Neural cell (in vitro differentiated cells): ENCODE measurements around the gene LMO7. TPM values are rescaled to one million over a fixed set of nuclear protein-coding genes. Genes with fewer than 3 reads are reported as not detected.
"Not testable (repeated sequence)": the region's sequence is repeated elsewhere in the genome, so short reads cannot be mapped to it uniquely, and the experiment has no call there.

Experiments
- H2AFZ ChIP-seq: fragments of 200-600, 300-800 bp; sonication (generic), shearing (Covaris generic); 2 replicates; pipeline ENCODE4 v1.6.0; 2014; ENCODE audit warnings: low read depth, mild to moderate bottlenecking, antibody characterized with exemption, low read length, moderate library complexity
- H3F3A ChIP-seq: fragments of 200-600 bp; shearing (Covaris generic); 2 replicates; pipeline ENCODE4 v1.6.1; 2016; ENCODE audit warnings: mild to moderate bottlenecking, moderate library complexity, mixed read lengths, antibody characterized with exemption, low read length; ENCODE audit not compliant: insufficient read depth, poor library complexity, severe bottlenecking
- H3K27ac ChIP-seq: fragments of 200-600, 300-800 bp; sonication (generic), shearing (Covaris generic); 2 replicates; pipeline ENCODE4 v1.5.1; 2014; ENCODE audit warnings: mild to moderate bottlenecking, low read length, moderate library complexity
- H3K27me3 ChIP-seq: fragments of 300-800, 200-600 bp; sonication (generic), shearing (Covaris generic); 2 replicates; pipeline ENCODE4 v1.6.0; 2014; ENCODE audit warnings: mild to moderate bottlenecking, low read depth, low read length, moderate library complexity; ENCODE audit not compliant: insufficient read depth
- H3K36me3 ChIP-seq: fragments of 300-800, 200-600 bp; sonication (generic), shearing (Covaris generic); 2 replicates; pipeline ENCODE4 v1.5.1; 2014; ENCODE audit warnings: mild to moderate bottlenecking, antibody characterized with exemption, low read length, moderate library complexity; ENCODE audit not compliant: insufficient read depth
- H3K4me2 ChIP-seq: fragments of 300-800, 200-600 bp; sonication (generic), shearing (Covaris generic); 2 replicates; pipeline ENCODE4 v1.6.0; 2014; ENCODE audit warnings: mild to moderate bottlenecking, low read length
- H3K4me3 ChIP-seq: fragments of 300-800, 200-600 bp; sonication (generic), shearing (Covaris generic); 2 replicates; pipeline ENCODE4 v1.5.1; 2014; ENCODE audit warnings: mild to moderate bottlenecking, low read length, moderate library complexity
- H3K79me2 ChIP-seq: fragments of 200-600 bp; shearing (Covaris generic); replicated peaks from 2 replicates; pipeline ENCODE4 v1.6.0; 2014; ENCODE audit warnings: mild to moderate bottlenecking, low read length, moderate library complexity; ENCODE audit not compliant: insufficient read depth
- H3K9ac ChIP-seq: fragments of 300-800, 200-600 bp; sonication (generic), shearing (Covaris generic); 2 replicates; pipeline ENCODE4 v1.6.1; 2016; ENCODE audit warnings: mild to moderate bottlenecking, low read length, mixed read lengths
- H3K9me2 ChIP-seq: fragments of 200-600 bp; shearing (Covaris generic); 2 replicates; pipeline ENCODE4 v1.6.1; 2016; ENCODE audit warnings: mild to moderate bottlenecking, low read length, mixed read lengths; ENCODE audit not compliant: insufficient read depth
- H3K9me3 ChIP-seq: fragments of 200-600, 300-800 bp; sonication (generic), shearing (Covaris generic); 2 replicates; pipeline ENCODE4 v1.6.1; 2016; ENCODE audit warnings: mild to moderate bottlenecking, mixed run types, low read length, moderate library complexity, mixed read lengths
- H4K20me1 ChIP-seq: fragments of 200-600 bp; shearing (Covaris generic); 2 replicates; pipeline ENCODE4 v1.6.1; 2016; ENCODE audit warnings: mild to moderate bottlenecking, mixed run types; ENCODE audit not compliant: insufficient read depth
- EP300 ChIP-seq: fragments of 450-650 bp; conservative IDR thresholded peaks from 2 replicates; pipeline ENCODE4 v1.6.1; 2014; ENCODE audit warnings: antibody characterized with exemption, mild to moderate bottlenecking, moderate library complexity; ENCODE audit not compliant: poor library complexity, severe bottlenecking
- EZH2 ChIP-seq: fragments of 200-600, 300-800 bp; shearing (Covaris generic), sonication (generic); IDR thresholded peaks from 2 replicates; pipeline ENCODE4 v1.6.1; 2014; ENCODE audit warnings: antibody characterized with exemption, low read length, borderline replicate concordance, mild to moderate bottlenecking; ENCODE audit not compliant: insufficient read depth, poor library complexity, severe bottlenecking
- MXI1 ChIP-seq: fragments of 450-650 bp; conservative IDR thresholded peaks from 2 replicates; pipeline ENCODE4 v1.6.1; 2014; ENCODE audit warnings: antibody characterized with exemption, mild to moderate bottlenecking; ENCODE audit not compliant: poor library complexity, severe bottlenecking
- POLR2AphosphoS5 ChIP-seq: IDR thresholded peaks from 2 replicates; pipeline ENCODE4 v1.6.1; 2012
- RAD21 ChIP-seq: fragments of 450-650 bp; conservative IDR thresholded peaks from 2 replicates; pipeline ENCODE4 v1.6.1; 2014; ENCODE audit warnings: antibody characterized with exemption, mild to moderate bottlenecking, moderate library complexity
- SMC3 ChIP-seq: fragments of 450-650 bp; conservative IDR thresholded peaks from 2 replicates; pipeline ENCODE4 v1.6.1; 2014; ENCODE audit warnings: antibody characterized with exemption, mild to moderate bottlenecking, moderate library complexity; ENCODE audit not compliant: poor library complexity
- TAF1 ChIP-seq: IDR thresholded peaks from 2 replicates; pipeline ENCODE4 v1.6.1; 2012; ENCODE audit warnings: low read depth
- polyA plus RNA-seq: library from polyadenylated mRNA; depleted of rRNA; stranded (reverse); fragments of >200 nt; gene quantifications from 2 replicates; pipeline ENCODE4 v1.2.3, GENCODE V29; 2014
- TF ChIP-seq, protein P1 (sequence below): IDR thresholded peaks from 2 replicates; pipeline ENCODE4 v1.6.1; 2012; ENCODE audit warnings: borderline replicate concordance
- TF ChIP-seq, protein P2 (sequence below): fragments of 450-650 bp; IDR thresholded peaks from 2 replicates; pipeline ENCODE4 v1.5.1; 2014; ENCODE audit warnings: antibody characterized with exemption, mild to moderate bottlenecking, moderate library complexity; ENCODE audit not compliant: poor library complexity, severe bottlenecking

Gene LMO7
- polyA plus RNA-seq, 1 donor from 2014 or later, result 14.2 TPM

DNA sequence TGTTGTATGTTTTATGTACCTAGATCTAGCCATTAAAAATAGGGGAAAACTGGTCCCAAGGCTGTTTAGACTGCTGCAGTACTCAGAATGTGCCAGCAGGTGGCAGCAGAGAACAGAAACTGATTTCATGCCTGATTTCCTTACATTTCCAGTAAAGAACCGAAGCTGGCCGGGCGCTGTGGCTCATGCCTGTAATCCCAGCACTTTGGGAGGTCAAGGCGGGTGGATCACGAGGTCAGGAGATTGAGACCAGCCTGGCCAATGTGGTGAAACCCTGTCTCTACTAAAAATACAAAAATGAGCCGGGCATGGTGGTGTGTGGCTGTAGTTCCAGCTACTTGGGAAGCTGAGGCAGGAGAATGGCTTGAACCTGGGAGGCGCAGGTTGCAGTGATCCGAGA, 59.8 kb downstream of the LMO7 start:
- H3K9me2 ChIP-seq, result not testable (repeated sequence)

DNA sequence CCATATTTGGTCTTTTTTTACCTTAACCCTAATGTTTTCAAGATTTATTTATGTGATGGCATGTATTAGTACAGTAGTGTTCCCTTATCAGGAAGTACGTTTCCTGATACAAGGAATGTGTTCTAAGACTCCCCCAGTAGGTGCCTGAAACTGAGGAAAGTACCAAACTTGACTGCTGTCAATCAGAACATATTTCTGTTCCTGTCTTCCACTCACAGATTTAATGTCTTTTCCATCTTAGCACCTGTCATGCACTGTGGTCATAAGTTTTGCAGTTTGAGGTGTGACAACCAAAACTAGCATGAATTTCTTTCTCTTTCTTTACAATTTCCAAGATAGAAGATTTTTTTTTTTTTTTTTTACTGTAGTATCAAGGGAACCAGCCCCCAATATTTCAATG, 62.9 kb downstream of the LMO7 start:
- Histone ChIP-seq H3K27ac (no peak overlapping the region), H3K27me3 (no peaks in the 10 kb centered on the region), H4K20me1 (no peaks in the 10 kb centered on the region), H3F3A (no peaks in the 10 kb centered on the region), H3K9ac (no peak overlapping the region), H2AFZ (no peak overlapping the region), H3K36me3 (no peaks in the 10 kb centered on the region), H3K9me2 (no peaks in the 10 kb centered on the region), H3K79me2 (no peaks in the 10 kb centered on the region), H3K9me3 (no peaks in the 10 kb centered on the region), H3K4me2 (no peak overlapping the region), H3K4me3 (no peak overlapping the region)
- TF ChIP-seq EZH2 (no peak), SMC3 (no peak), RAD21 (no peak), MXI1 (no peak), EP300 (no peak), POLR2AphosphoS5 (no peak), TAF1 (no peak)
- TF ChIP-seq, protein P1, sequence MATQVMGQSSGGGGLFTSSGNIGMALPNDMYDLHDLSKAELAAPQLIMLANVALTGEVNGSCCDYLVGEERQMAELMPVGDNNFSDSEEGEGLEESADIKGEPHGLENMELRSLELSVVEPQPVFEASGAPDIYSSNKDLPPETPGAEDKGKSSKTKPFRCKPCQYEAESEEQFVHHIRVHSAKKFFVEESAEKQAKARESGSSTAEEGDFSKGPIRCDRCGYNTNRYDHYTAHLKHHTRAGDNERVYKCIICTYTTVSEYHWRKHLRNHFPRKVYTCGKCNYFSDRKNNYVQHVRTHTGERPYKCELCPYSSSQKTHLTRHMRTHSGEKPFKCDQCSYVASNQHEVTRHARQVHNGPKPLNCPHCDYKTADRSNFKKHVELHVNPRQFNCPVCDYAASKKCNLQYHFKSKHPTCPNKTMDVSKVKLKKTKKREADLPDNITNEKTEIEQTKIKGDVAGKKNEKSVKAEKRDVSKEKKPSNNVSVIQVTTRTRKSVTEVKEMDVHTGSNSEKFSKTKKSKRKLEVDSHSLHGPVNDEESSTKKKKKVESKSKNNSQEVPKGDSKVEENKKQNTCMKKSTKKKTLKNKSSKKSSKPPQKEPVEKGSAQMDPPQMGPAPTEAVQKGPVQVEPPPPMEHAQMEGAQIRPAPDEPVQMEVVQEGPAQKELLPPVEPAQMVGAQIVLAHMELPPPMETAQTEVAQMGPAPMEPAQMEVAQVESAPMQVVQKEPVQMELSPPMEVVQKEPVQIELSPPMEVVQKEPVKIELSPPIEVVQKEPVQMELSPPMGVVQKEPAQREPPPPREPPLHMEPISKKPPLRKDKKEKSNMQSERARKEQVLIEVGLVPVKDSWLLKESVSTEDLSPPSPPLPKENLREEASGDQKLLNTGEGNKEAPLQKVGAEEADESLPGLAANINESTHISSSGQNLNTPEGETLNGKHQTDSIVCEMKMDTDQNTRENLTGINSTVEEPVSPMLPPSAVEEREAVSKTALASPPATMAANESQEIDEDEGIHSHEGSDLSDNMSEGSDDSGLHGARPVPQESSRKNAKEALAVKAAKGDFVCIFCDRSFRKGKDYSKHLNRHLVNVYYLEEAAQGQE, result no peak
- TF ChIP-seq, protein P2, sequence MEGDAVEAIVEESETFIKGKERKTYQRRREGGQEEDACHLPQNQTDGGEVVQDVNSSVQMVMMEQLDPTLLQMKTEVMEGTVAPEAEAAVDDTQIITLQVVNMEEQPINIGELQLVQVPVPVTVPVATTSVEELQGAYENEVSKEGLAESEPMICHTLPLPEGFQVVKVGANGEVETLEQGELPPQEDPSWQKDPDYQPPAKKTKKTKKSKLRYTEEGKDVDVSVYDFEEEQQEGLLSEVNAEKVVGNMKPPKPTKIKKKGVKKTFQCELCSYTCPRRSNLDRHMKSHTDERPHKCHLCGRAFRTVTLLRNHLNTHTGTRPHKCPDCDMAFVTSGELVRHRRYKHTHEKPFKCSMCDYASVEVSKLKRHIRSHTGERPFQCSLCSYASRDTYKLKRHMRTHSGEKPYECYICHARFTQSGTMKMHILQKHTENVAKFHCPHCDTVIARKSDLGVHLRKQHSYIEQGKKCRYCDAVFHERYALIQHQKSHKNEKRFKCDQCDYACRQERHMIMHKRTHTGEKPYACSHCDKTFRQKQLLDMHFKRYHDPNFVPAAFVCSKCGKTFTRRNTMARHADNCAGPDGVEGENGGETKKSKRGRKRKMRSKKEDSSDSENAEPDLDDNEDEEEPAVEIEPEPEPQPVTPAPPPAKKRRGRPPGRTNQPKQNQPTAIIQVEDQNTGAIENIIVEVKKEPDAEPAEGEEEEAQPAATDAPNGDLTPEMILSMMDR, result no peak

More for the DNA sequence above, 59.8 kb downstream of the LMO7 start:
- TF ChIP-seq, protein P2, result peak; percentile 94
- TF ChIP-seq SMC3, result peak; percentile 95
- TF ChIP-seq RAD21, result peak; percentile 94
- H3K9me3 ChIP-seq, H3F3A ChIP-seq, H3K36me3 ChIP-seq, H3K4me3 ChIP-seq, H4K20me1 ChIP-seq, H3K9ac ChIP-seq, H3K79me2 ChIP-seq, H3K27me3 ChIP-seq, H2AFZ ChIP-seq, H3K27ac ChIP-seq, H3K4me2 ChIP-seq: not testable (repeated sequence)

DNA sequence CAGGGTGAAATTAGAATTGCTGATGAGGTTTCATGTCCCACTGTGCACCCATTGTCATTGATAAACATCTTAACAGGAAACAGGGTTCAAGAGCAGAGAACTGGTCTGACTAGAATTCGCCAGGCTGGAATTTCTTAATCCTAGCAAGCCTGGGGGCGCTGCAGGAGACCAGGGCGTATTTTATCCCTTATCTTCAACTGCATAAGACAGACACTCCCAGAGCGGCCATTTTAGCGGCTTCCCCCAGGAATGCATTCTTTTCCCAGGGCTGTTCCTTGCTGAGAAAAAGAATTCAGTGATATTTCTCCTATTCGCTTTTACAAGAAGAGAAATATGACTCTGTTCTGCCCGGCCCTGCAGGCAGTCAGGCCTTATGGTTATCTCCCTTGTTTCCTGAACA, 63.6 kb downstream of the LMO7 start:
- not testable (repeated sequence) for H3F3A ChIP-seq, H3K36me3 ChIP-seq, H3K4me2 ChIP-seq, H3K4me3 ChIP-seq, H3K9me2 ChIP-seq, H3K27me3 ChIP-seq, H3K27ac ChIP-seq, H2AFZ ChIP-seq, H3K79me2 ChIP-seq, H4K20me1 ChIP-seq, H3K9ac ChIP-seq, H3K9me3 ChIP-seq
